GM18526 (cell line): Measurements from ENCODE around the gene FBLN5.

Experiments
- POLR2A ChIP-seq: IDR thresholded peaks from 3 replicates; pipeline ENCODE4 v1.6.1; 2011; ENCODE audit not compliant: insufficient read length; ENCODE audit errors: extremely low read depth

Gene FBLN5

GRCh38 chr14:91901449-91902226 lies 45.9 kb downstream of the FBLN5 start:
- TF ChIP-seq POLR2A = no peak

GRCh38 chr14:91899806-91900205 lies 47.7 kb downstream of the FBLN5 start:
- no peak for TF ChIP-seq POLR2A

GRCh38 chr14:91899213-91899612 lies 48.3 kb downstream of the FBLN5 start:
- TF ChIP-seq POLR2A = no peak

- no peak for TF ChIP-seq POLR2A
These were observed 49.1 kb downstream of the FBLN5 start for GRCh38 chr14:91898372-91898771.

GRCh38 chr14:91897106-91897701 lies 50.3 kb downstream of the FBLN5 start:
- TF ChIP-seq POLR2A = no peak

- TF ChIP-seq POLR2A = no peak
These were observed 51.1 kb downstream of the FBLN5 start for GRCh38 chr14:91896419-91896818.

GRCh38 chr14:91893669-91894068 lies 53.8 kb downstream of the FBLN5 start:
- TF ChIP-seq POLR2A = no peak

GRCh38 chr14:91893007-91893406 lies 54.5 kb downstream of the FBLN5 start:
- TF ChIP-seq POLR2A = no peak

GRCh38 chr14:91891721-91892220 lies 55.7 kb downstream of the FBLN5 start:
- no peak for TF ChIP-seq POLR2A

GRCh38 chr14:91891101-91891500 lies 56.4 kb downstream of the FBLN5 start:
- TF ChIP-seq POLR2A = no peak

GRCh38 chr14:91890291-91890749 lies 57.2 kb downstream of the FBLN5 start:
- TF ChIP-seq POLR2A = no peak

- TF ChIP-seq POLR2A = no peak
These were observed 57.9 kb downstream of the FBLN5 start for GRCh38 chr14:91889477-91890211.

GRCh38 chr14:91888641-91889476 lies 58.6 kb downstream of the FBLN5 start:
- TF ChIP-seq POLR2A = no peak

- TF ChIP-seq POLR2A = no peak
These were observed 60.5 kb downstream of the FBLN5 start for GRCh38 chr14:91886961-91887360.

GRCh38 chr14:91885839-91886238 lies 61.7 kb downstream of the FBLN5 start:
- TF ChIP-seq POLR2A = no peak
